ENCODE measurements around the gene ANXA2R. TPM values are rescaled to one million over a fixed set of nuclear protein-coding genes. Genes with fewer than 3 reads are reported as not detected.

The ANXA2R gene
- total and polyA plus RNA-seq, 9 of the 15 experiments (the other 6 are each of a cell fraction or from before 2014, with no cell fraction given) = 2.1 to 4.8 (median 3.4) TPM

GRCh38 chr5:43007246-43007910, 32.7 kb downstream of the ANXA2R start (continued):
- no peak for TF ChIP-seq TFE3 (CRISPR knock-in tag; IDR thresholded peaks at IDR 0.05)
- TF ChIP-seq ZNF253 (CRISPR knock-in tag; conservative IDR thresholded peaks at IDR 0.05) = no peak
- TF ChIP-seq BMI1 (IDR thresholded peaks at IDR 0.05; ENCODE audit: low read length) = no peak
- TF ChIP-seq MTA3 (IDR thresholded peaks at IDR 0.05; ENCODE audit: borderline replicate concordance) = no peak; the same call in none of the 2 replicates
- no peak for TF ChIP-seq PRMT5 (CRISPR knock-in tag; IDR thresholded peaks at IDR 0.05)
- TF ChIP-seq UBTF (IDR thresholded peaks at IDR 0.05; ENCODE audit: borderline replicate concordance in 1 of 2, low read depth in 2 of 2, low read length in 2 of 2) = no peak
- no peak for TF ChIP-seq SIX5 (IDR thresholded peaks at IDR 0.05; ENCODE audit: borderline replicate concordance in 1 of 2, insufficient read depth in 1 of 2, low read depth in 1 of 2, low read length in 2 of 2)
- TF ChIP-seq BRD9 (IDR thresholded peaks at IDR 0.05; ENCODE audit: low read depth, partially characterized antibody) = no peak
- no peak for TF ChIP-seq PURB (CRISPR knock-in tag; IDR thresholded peaks at IDR 0.05; ENCODE audit: low read depth)
- TF ChIP-seq KDM2B (CRISPR knock-in tag; IDR thresholded peaks at IDR 0.05) = no peak
- TF ChIP-seq SAFB2 (IDR thresholded peaks at IDR 0.05; ENCODE audit: borderline replicate concordance, low read depth, low read length, severe bottlenecking) = no peak
- TF ChIP-seq ZNF512 (tag; IDR thresholded peaks at IDR 0.05) = no peak
- TF ChIP-seq MED1 (CRISPR knock-in tag; IDR thresholded peaks at IDR 0.05; ENCODE audit: borderline replicate concordance) = no peak
- 0 out of 4 replicates have a peak, but pooled peaks of 1 of the 2 experiments have one; percentile 35 for TF ChIP-seq ZMIZ1 (IDR thresholded peaks at IDR 0.05; ENCODE audit: low read depth in 2 of 2, low read length in 2 of 2)

Measured in K562 (cell line).